ENCODE results near the gene ZNF423.
"Not testable (repeated sequence)": the region's sequence is repeated elsewhere in the genome, so short reads cannot be mapped to it uniquely, and the experiment has no call there.

Gene ZNF423

DNA sequence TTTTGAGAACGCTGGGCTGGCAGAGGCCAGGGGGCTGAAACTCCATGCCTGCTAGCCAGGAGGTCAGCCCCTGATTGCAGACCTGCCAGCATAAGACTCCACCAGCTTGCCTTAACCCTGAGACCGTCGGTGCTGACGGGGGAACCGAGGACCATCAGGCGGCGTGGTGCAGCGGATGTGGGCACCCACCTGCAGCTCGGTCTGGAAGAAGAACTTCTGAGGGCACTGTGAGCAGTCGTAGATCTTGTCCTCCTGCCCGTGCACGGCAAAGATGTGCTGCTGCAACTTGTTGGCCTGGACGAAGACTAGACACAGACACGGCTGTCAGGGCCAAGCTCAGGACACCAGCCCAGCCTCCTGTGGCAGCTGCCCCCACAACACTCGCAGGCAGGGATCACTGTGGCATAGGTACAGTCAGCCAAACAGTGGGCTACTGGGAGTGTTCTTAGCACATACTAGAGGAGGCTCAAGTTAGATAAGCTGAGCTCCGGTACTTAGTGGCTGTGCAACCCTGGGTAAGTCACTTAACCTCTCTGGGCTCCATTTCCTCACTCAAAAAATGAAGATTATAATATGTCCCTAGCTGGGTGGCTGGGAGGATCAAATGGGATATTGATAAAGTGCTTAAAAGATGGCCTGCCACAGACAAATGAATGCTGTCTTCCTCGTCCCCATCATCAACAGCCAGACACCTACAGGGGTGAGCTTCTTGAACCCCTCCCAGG is 332.3 kb downstream of the ZNF423 start:
- DNase-seq (ENCODE audit: low read depth in 2 of 2, low spot score in 1 of 2): no peak

DNA sequence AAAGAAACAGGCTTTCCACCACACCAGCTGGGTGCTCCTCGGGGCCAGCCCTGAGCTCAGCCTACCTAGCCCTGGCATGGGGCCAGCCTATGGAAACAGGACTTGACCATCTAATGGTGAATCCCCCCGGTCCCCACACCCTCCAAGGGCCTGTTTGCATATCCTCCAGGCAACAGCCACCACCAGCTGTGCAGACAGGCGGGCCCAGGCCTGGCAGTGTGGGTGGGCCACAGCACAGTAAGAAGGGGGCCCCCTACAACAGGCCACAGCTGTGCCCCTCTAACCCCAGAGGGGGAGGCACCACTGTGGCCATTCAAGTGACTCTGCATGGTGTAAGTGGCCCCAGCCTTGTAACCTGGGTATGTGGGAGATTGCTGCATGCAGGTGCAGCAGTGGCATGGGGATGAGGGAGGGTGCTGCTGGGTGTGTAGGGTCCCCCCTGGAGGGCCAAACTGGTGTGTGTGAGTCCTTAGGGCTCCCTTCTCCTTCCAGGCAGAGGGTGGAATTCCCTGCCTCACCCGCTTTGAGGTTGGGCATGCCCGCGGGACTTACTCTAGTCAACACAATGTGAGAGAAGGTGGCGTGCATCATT is 334.1 kb downstream of the ZNF423 start:
- DNase-seq (ENCODE audit: low read depth in 2 of 2, low spot score in 1 of 2): no peak

DNA sequence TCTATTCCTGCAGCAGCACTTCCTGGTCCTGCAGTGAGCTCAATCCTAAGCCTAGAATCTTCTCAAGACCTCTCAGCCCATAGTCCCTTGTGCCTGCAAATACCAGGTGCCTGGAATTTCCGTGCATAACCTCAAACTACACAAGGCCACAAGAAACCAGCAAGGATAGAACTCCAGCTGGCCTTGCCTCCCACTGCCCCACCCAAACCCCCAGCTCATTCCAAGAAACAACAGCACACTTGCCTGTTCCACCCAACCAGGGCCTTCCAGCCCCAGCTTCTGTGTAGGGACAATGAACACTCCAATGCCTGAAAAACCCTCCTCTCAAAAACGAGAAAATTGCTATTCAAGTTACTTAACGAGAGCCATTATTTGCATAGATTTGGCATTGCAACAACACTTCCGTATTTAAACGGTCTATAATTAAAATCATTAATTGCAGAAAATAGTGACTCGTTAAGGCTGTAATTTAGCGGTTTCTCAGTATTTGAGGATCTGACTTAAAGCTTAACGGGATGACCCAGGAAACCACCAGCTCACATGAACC is 335.3 kb downstream of the ZNF423 start:
- DNase-seq (ENCODE audit: low read depth in 2 of 2, low spot score in 1 of 2): no peak

DNA sequence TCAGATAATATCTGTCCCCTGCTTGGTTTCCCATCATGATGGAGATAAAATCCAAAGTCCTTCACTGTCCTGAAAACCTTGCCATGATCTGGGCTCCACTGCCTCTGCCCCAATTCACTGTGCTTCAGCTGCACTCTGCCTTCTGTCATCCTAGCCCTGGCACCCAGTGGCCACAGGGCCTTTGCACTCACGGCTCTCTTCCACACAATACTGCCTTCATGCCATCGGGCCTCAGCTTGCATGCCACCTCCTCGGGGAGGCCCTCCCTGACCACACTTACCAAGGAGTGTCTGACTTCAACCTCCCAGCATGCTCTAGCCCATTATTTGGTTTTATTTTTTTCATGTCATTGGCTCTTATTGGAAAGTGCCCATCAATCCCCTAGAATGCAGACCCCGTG is 336.2 kb downstream of the ZNF423 start:
- DNase-seq (ENCODE audit: low read depth in 2 of 2, low spot score in 1 of 2): no peak

DNA sequence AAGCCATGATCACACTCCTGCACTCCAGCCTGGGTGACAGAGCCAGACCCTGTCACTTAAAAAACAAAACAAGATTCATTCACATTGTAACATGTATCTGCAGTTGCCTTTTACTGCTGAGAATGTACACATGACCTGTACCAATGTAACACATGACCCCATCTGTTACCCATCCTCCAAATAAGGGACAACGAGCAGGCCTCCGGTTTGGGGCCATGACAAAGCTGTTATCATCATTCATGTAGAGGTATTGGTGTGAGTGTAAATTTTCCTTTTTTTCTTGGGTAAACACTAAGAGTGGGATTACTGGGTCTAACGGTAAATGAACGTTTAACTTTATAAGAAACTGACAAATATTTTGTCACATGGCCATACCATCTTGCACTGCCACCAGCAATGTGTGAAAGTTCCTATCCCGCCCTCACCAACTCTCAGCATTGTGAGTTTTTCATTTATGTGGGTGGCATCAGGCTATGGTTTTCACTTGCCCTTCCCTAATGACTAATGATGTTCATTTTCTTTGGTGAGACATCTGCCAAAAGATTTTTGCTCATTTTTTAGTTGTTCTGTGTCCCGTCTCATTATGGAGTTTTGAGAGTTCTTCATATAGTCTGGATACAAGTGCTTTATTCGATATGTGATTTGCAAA is 336.8 kb downstream of the ZNF423 start:
- no peak for DNase-seq (ENCODE audit: low read depth in 2 of 2, low spot score in 1 of 2)

DNA sequence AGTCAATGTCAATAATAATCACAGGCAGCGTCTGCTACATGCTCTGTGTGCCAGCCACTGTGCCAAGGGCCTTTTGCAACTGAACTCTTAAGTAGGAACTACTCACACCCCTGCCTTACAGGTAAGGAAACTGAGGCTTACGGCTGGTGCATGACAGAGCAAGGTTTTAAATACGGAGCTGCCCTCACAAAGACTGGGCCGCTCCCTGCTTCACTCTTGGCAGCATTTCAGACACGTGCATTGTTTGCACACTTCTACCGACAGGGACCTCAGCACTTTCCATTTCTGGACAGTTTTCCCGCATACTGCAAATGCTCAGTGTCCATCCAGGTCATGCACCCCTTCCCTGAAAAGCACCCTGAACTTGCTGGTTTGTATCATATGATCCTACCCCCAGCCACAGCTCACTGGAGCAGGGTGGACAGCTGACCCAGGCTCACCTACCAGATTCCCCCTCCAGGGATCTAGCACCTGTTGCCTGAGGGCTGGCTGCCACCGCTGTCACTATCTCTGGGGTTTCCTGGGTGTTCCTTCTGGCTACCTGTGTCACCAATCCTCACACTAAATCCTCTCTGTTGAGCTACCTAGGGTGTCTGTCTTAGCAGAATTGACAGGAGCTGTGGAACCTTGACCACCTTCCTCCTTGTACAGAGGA is 339.4 kb downstream of the ZNF423 start:
- DNase-seq (ENCODE audit: low read depth in 2 of 2, low spot score in 1 of 2): no peak

DNA sequence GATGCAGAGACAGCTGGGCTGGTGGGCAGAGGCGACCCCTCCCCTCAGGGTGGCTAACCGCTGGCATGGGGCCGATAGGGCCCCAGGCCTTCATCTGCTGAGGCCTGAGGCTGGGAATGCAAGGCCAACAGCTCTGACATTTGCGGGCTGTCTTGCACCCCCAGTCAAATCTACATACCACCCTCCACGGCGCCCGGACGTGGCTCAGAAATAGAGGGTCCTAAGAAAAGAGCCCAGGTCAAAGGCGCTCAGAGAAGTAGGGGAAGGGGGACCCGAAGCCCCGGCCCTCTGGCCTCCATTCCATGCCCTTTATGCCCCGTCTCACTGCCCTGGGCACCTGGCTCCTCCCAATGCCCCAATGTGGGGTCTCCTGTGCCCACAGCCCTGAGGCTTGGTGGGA is 340.1 kb downstream of the ZNF423 start:
- DNase-seq (ENCODE audit: low read depth in 2 of 2, low spot score in 1 of 2): no peak

DNA sequence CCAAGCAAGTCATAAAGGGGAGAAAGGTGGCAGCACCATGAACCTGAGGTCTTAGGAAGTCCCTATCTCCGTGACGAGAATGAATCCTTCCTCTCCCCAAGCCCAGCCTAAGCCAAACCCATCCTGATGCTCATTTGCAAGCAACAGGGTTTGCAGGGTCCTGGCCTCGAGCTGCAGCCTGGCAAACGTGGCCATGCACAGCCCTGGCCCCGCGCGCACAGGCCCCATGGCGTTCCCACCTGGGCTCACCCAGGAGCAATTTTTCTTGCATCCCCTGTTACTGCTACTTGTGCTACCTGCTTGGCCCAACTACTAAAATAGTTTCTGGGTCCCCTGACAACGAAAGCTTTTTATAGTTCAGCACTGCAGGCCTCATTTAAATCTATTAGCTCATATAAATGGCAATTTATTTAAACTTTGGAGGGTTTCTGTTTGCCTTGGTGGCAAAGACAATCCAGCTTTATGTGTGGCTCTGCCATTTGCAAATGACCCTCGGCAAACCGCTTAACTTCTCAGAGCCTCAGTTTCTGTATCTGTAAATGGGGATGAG is 340.8 kb downstream of the ZNF423 start:
- DNase-seq (ENCODE audit: low read depth in 2 of 2, low spot score in 1 of 2): no peak

DNA sequence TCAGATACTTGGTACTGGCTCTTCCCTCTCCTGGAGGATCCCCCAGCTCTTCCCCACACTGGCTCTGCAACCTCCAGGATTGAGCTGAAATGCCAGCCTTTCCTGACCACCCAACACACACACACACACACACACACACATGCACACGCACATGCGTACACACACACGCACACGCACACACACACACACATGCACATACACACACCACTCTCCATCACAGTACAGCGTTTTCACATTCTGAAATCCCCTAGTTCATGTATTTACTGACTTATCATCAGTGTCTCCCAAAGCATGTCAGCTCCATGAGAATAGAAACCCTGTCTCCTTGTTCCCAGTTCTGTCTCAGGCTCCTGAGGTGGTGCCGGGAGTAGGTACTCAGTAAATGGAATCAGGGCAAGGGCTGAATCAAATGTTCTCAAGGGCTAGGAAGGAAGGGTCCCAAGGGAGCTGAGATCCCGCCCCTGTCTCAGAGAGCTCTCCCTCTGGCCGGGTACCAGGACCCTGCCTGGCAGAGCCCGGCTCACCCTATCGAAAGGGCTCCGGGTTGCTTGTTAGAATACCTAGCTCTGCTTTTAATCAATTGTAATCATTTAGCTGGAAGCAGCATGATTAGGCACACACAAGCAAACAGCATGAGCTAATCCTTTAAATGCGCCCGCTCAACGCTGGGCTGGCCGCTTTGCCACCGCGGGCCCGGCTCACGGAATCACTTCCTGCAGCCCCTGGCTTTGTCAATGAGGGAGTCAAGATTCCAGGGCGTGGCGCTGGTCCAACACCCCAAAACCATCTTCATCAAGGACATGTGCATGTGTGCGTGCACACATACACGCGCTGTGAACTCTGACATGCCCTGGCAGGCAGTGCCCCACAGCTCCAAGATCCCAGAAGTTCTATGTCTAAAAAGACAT is 341.6 kb downstream of the ZNF423 start:
- DNase-seq (ENCODE audit: low read depth in 2 of 2, low spot score in 1 of 2): no peak

DNA sequence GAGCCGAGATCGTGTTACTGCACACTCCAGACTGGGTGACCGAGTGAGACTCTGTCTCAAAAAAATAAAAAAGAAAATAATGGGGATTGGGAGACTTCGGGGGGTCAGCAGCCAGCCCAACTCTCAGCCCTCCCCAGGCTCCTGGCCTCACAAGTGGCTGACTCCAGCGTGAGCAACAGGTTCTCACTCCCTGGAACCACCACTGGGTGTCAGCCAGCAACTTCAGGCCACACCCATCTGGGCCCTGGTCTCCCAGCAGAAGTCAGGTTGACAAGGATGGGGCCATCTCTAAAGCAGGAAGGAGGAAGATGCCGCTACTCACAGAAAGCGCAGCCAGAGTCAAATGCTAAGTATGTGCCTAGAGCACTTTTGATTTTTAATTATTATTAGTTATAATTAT is 342.9 kb downstream of the ZNF423 start:
- no peak for DNase-seq (ENCODE audit: low read depth in 2 of 2, low spot score in 1 of 2)

DNA sequence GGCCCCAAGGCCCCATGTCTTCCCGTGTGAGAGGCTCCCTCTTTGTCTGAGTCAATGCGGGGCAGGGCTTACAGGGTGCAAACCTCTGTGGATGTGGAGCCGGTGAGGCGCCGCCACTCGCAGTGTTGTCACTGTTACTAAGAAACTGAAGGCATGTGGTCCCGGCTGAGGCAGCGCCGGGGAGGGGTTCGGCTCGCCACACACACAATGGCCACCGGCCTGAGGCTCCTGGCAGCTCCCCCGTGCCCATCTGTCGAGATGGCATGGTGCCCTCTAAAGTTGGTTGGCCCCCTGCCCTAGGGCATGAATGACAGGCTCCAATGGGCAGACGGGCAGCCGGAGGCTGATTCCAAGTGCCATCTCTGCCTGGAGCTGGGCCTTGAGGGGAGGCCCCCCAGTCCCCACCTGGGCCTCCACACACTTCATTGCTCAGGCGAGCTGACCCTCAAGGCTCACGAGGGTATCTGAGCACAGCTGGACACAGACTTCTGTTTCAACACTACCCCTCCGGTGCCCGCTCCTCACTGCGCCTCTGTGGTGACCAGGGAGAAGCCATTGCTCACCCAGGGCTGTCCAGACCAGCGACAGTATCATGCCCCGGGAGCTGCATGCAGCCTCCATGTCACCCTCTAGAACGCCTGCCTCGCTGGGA is 345.1 kb downstream of the ZNF423 start:
- DNase-seq (ENCODE audit: low read depth in 2 of 2, low spot score in 1 of 2): no peak

DNA sequence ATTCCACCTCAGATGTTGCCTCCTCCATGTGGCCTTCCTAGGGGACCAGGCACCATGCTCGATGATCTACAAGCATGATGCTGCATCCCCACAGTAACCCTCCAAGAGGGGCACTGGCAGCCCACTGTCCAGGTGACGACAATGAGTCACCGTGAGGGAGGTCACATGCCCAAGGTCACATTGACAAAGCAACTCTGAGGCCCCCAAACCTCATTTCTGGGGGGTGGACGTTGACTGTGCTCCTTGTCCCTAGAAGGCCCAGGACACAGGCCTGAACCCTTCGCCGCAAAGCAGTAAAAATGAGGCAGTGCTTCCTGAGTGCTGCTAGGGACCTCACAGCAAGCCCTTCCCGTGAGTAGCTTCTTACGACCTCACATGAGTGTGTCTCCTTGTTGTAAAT is 345.8 kb downstream of the ZNF423 start:
- no peak for DNase-seq (ENCODE audit: low read depth in 2 of 2, low spot score in 1 of 2)

DNA sequence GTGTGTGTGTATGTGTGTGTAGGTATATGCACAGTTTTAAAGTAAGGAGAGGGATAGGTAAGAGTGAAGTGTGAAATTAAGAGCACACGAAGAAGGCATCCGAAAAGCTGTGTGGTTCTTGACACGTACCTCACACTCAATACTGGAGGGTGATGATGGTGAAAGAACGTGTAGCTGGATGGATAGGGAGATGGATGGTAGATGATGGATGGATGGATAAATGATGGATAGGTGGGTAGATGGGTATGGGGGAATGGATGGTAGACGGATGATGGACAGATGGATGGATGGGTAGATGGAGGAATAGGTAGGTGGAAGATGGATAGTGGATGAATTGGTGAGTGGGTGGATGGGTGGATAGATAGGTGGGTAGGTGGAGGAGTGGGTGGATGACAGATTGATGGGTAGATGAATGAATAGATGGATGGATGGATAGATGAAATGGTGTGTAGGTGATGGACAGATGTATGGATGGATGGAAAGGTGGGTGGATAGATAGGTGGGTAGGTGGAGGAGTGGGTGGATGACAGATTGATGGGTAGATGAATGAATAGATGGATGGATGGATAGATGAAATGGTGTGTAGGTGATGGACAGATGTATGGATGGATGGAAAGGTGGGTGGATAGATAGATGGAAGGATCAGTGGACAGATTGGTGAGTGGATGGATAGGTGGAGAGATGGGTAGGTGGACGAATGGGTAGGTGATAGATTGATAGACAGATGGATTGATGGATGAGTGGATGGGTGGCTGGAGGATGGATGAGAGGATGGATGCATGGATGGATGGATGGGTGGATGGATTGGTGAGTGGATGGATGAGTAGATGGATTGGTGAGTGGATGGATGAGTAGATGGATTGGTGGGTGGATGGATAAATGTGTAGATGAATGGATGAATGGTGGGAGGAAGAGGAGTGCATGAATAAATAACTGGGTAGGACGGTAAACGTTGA is 349.6 kb downstream of the ZNF423 start:
- DNase-seq (ENCODE audit: low read depth in 2 of 2, low spot score in 1 of 2): not testable (repeated sequence)

DNA sequence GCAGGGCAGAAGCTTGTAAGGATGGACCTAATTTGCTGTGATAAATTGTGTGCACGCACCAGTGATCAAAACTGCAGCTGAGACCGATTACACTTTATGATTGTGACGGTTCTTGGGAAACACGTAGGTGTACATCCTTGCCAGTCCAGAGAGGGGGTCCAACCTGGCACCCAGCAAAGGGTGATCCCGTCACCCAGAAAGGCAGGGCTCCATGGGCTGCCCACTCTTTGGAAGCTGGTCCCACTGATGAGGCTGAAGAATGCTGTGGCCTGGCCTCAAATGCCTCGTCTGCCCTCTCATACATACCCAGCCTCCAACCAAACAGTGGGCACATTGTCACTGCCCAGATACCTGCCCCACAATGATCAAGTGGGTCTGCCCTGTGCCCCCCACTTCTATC is 350.4 kb downstream of the ZNF423 start:
- DNase-seq (ENCODE audit: low read depth in 2 of 2, low spot score in 1 of 2): no peak

DNA sequence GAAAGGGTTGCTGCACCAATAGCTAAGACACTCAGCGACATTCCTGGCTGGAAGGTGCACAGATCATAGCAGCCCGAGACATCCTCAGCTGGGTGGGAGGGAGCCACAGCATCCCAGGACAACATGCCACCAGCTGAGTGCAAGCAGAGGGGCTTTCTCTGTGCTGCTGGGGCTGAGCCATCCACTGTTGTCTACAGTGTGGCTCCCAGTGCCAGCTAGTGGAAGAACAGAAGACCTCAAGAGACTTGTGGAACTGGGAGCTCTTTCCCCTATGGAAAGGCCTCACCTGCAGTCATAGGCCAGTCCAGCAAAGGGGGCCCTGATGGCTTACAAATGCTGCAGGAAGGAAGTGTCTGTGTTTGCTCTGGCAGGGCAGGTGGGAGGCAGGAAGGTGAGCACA is 351.3 kb downstream of the ZNF423 start:
- no peak for DNase-seq (ENCODE audit: low read depth in 2 of 2, low spot score in 1 of 2)

DNA sequence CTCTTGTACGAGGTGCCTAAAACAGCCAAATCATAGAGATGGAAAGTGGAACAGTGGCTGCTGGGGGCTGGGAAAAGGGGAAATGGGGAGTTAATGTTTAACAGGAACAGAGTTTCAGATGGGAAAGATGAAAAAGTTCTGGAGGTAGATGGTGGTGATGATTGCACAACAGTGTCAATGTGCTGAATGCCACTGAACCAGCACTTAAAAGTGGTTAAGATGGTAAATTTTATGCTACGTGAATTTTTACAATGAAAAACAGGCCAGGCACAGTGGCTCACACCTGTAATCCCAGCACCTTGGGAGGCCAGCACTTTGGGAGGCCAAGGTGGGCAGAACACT is 351.9 kb downstream of the ZNF423 start:
- DNase-seq (ENCODE audit: low read depth in 2 of 2, low spot score in 1 of 2): no peak

DNA sequence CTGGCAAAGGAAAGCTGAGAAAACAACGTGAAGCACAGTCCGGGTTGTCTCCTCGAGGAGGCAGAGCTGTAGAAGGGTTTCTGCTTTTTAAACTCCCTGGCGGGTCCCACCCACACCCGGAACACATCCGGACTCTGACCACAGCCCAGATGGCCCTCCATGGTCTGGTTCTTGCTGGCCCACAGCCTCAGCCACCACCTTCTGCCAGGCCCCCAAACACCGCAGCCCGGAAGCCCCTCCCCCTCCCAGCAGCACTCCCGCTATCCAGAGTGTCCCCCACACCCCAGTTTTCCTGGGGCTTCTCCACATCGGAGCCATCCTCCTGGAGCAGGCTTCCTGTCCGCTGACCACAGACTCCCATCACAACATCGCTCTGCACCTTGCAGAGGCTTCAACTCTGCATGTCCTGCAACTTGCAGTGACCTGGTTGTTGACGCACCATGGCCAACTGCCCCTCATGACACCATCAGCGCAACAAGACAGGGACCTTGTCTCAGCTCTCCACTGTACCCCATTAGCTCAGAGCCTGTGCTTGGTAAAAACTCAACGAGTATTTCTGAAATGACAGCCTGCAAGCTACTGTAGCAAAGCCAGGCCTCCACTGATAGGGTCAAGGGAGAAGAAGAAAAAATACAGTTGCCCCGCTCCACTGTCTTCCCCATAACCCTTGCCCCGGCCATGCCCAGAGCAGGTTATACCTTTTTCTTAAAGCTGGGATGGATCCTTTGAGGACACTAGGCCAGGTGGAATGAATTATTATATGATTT is 352.5 kb downstream of the ZNF423 start:
- no peak for DNase-seq (ENCODE audit: low read depth in 2 of 2, low spot score in 1 of 2)

Measured in stimulated activated CD8-positive, alpha-beta memory T cell treated with anti-CD3 and anti-CD28 coated beads, Interleukin-4, amount 100 ng/mL, for 1 hour (primary cell).